Measurements from ENCODE around the gene TMOD3.

GRCh38 chr15:51848811-51849210 is 19.4 kb downstream of the TMOD3 start:
- TF ChIP-seq CTCF (IDR thresholded peaks at IDR 0.05; ENCODE audit: low read depth, low read length, poor library complexity, severe bottlenecking) (no peak), EZH2phosphoT487 (IDR thresholded peaks at IDR 0.05; ENCODE audit: borderline replicate concordance, low read length) (no peak)

Data from DOHH2 (cell line).